GM19397 (cell line): Measurements from ENCODE around the gene GABRD.

Experiments used
- ATAC-seq: cut with Tn5 transposase; IDR thresholded peaks from one replicate; pipeline ENCODE4 v1.9.1; 2021; ENCODE audit warnings: mild to moderate bottlenecking, moderate library complexity; ENCODE audit not compliant: unreplicated experiment

The GABRD gene

GRCh38 chr1:1984560-1985070 is 34.5 kb upstream of the GABRD start:
- ATAC-seq = no peak

- ATAC-seq = no peak
These were observed 33.6 kb upstream of the GABRD start for GRCh38 chr1:1985375-1986050.

DNA sequence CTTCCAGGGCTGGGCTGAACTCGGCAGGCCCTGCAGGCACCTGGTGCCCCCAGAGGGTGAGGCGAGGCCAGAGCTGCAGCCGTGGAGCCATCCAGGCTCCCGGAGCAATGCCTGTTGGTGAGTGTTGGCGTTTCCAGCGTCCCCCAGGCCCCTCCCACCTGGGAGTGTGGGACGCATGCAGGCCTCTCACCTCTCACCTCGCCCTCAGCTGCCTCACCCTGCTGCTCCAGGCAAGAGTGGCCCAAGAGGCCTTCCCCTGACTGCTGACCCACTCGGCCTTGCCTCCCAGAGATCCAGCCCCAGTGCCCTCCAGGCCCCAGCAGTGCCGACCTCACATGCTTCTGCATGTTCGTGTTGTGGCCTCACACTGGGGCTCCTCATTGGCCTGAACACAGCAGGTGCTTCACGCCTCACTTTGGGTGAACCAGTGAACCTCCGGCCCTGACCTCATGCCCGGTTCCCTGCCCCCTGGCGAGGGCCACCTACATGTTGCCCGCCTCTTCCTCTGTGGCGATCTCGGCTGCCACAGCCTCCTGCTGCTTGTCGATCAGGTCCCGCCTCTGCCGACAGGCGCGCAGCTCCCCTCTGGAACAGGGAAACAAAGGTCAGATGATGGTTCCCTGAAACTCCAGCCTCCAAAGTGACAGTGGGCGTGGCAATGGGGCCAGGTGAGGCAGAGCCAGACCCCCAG is 32.5 kb upstream of the GABRD start:
- ATAC-seq = no peak

GRCh38 chr1:1987142-1987510 is 32.0 kb upstream of the GABRD start:
- ATAC-seq = no peak

GRCh38 chr1:1988061-1988945 is 30.8 kb upstream of the GABRD start:
- no peak for ATAC-seq

GRCh38 chr1:1989102-1989542 is 30.0 kb upstream of the GABRD start:
- no peak for ATAC-seq

GRCh38 chr1:1989789-1990188 is 29.4 kb upstream of the GABRD start:
- no peak for ATAC-seq

- ATAC-seq = no peak
These were observed 28.9 kb upstream of the GABRD start for GRCh38 chr1:1990222-1990621.

DNA sequence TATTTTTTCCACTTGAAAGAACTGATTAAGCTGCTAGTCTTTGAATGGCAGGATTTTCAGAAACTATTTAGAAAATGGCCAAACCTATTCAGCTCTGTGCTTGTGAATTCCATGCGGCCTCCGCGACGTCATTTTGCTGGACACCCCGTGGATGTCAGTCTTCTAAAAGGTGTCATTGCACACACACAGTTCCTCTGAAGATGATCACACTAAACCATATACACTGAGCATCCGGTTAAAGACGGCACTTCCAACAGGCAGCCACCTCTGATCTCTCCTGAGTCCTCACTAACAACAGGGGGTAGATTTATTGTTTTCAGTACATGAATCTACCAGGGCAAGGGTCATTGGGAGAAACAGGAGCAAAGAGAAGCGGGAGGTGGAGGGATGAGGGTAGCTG is 24.6 kb upstream of the GABRD start:
- no peak for ATAC-seq

DNA sequence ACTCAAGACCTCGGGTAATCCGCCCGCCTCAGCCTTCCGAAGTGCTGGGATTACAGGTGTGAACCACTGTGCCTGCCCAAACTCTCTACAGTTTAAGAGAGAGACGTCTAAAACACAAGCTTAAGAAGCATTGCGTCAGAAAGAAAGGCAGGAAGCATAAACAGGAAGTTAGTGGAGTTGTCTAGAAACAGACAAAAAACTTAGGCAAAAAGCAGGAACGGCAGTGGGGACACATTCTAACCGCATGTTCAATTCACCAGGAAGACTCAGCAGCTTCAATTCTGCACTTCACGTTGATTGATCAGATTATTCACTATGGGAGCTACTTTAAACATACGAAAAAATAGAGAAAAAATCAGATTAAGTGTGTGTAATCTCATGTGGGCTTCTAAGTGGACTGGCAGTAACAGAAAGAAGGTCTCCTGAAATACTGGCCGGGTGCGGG is 22.9 kb upstream of the GABRD start:
- ATAC-seq = no peak

DNA sequence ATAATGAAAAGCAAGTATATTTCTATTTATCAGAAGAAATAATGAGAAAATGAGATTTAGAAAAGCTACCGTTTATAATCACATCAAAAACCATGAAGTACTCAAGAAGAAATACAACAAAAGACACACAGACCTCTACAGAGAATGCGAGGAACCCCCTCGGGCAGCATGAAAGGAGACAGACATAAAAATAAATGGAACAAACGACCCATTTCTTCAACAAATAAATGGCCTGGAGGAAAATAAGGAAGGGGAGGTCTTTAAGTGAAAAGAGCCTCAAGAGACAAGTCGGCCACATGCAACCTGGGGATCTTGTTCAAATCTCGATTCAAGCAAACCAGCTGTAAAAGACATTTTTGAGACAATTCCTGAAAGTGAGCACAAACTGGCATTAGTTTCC is 21.6 kb upstream of the GABRD start:
- no peak for ATAC-seq

GRCh38 chr1:2000432-2000831 is 18.7 kb upstream of the GABRD start:
- ATAC-seq = no peak

GRCh38 chr1:2000850-2001249 is 18.3 kb upstream of the GABRD start:
- ATAC-seq = no peak

DNA sequence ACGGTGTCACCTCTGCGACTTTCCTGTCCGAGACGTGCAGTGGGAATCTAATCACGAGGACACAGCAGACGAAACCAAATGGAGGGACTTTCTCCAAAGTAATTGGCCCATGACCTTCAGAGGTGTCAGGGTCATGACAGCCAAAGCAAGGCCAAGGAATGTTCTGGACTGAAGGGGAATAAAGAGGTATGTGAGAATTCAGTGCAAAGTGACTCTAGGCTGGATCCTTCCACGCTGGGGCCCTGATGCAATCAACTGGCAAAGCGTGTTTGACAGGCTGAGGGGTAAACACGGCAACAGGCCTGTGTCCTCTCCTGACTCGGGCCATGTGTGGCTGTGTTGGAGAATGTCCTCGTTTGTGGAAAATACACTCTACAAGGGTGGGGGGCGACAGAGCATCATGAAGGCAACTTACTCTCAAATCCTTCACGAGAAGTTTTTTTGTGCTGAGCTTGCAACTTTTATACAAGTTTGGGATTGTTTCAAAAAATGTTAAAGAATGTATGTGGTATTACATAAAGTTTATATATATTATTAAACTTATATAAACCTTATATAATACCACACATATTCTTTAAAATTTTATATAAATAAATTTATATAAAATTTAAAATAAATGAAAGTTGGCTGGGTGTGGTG is 17.3 kb upstream of the GABRD start:
- no peak for ATAC-seq

GRCh38 chr1:2003541-2004131 is 15.5 kb upstream of the GABRD start, which contains the start of gene CFAP74:
Gene CFAP74, minus strand, starts transcription at chr1:2003786. Its CDS starts 12,830 bp downstream, at chr1:1990956.
- no peak for ATAC-seq

- ATAC-seq = no peak
These were observed 14.3 kb upstream of the GABRD start for GRCh38 chr1:2004856-2005255.

DNA sequence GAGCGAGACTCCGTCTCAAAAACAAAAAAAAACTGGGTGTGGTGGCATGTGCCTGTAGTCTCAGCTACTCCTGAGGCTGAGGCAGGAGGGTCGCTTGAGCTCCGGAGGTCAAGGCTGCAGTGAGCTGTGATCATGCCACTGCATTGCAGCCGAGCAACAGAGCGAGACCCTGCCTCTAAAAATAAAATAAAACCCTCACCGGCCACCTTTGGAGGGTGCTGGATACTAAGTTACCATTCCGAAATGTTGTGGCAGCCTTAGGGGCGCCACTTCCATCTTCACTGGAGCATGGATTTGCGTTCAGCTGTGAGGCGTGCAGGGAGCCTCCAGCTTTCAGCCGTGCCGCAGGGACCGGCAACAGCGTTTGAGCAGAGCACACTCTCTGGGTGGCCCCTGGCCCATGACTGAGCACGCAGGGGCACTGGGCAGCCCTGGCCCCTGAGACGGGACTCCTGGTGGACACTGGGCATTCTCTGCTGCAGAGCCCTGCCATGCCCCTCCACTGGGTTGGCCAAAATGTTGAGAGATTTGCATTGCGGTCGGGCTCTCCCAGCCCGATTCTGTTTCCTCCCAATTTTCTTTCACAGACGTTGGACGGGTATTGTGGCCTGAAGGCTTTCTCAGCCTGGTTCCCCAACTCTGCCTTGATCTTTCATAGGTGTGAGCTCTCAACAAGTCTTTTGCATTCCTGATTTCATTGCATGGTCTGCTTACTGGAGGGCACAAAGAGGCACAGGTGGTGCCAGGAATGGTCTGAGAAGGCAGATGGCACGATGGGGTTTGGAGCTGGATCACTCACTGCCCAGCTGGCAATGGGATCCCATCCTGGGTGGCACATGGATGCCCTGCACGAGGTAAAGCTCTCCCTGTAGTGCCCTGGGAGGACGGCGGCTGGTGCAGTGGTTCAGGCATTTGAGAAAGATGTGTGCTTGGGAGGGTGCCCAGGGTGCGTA is 9.8 kb upstream of the GABRD start:
- ATAC-seq = no peak

DNA sequence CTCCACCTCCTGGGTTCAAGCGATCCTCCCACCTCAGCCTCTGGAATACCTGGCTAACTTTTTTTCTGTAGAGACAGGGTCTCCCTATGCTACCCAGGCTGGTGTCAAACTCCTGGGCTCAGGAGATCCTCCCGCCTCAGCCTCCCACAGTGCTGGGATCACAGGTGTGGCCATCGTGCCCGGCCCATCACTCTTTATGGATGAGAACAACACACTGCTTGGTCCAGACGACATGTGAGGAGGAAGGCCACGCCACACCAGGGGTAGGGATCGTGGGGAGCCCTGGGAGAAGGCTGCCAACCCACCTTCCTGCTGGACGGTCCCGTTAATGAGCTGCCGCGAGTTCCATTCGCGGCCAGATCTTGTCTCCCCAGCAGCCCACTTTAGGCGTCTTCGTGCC is 5.0 kb upstream of the GABRD start:
- no peak for ATAC-seq
